NCI-H2196 treated with DMSO at 0.1 percent for 48 hours (cell line): ENCODE data around the gene SLC24A1.
"Not testable (repeated sequence)": the region's sequence is repeated elsewhere in the genome, so short reads cannot be mapped to it uniquely, and the experiment has no call there.

Source experiments
- DNase-seq: peaks from one replicate; lab custom pipeline; 2025; ENCODE audit not compliant: unreplicated experiment; lab: John Stamatoyannopoulos, UW

The SLC24A1 gene

DNA sequence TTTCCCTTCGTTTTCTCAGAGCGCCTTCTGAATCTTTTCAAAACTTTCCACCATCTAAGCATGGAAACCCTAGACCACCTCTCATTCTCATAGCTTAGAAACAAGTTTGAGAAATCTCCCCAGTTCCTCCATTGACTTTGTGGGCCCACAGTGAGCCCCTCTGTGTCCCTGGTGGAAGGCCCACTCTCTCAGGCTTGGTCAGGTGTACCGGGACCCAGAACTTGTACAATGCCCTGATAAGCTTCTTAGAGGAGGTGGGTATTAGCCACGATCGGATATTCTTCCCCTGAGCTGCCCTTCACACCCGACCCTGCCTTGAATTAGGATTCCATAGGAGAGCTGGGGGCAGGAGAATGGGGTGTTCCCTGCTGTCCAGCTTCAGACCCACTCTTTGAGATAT, at the start of gene SLC24A1:
Gene SLC24A1, plus strand, starts transcription at position 301 of the 400 bp plus-strand sequence. CDS start 2,143 bp downstream, outside the sequence.
- DNase-seq, result no peak

GRCh38 chr15:65571971-65572370, 49.8 kb upstream of the SLC24A1 start:
- DNase-seq, result no peak

DNA sequence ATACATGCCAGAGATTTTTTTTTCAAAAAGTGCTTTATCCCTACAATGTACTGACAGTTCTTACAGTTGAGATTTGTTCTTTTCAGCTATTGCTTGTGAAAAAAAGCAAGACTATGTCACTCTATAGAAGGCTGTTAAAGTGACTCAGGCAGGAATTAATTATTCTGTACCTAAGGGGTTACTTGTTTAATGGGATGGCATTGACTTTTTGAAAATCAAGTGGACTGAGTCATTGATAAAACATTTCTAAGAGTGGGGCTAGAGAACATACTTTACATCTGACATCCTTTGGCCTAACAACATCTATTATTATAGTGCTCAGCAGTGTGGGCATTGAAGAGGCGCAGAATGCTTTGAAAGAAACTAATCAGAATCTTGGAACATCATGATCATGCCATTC, 45.1 kb upstream of the SLC24A1 start:
- DNase-seq, result no peak

DNA sequence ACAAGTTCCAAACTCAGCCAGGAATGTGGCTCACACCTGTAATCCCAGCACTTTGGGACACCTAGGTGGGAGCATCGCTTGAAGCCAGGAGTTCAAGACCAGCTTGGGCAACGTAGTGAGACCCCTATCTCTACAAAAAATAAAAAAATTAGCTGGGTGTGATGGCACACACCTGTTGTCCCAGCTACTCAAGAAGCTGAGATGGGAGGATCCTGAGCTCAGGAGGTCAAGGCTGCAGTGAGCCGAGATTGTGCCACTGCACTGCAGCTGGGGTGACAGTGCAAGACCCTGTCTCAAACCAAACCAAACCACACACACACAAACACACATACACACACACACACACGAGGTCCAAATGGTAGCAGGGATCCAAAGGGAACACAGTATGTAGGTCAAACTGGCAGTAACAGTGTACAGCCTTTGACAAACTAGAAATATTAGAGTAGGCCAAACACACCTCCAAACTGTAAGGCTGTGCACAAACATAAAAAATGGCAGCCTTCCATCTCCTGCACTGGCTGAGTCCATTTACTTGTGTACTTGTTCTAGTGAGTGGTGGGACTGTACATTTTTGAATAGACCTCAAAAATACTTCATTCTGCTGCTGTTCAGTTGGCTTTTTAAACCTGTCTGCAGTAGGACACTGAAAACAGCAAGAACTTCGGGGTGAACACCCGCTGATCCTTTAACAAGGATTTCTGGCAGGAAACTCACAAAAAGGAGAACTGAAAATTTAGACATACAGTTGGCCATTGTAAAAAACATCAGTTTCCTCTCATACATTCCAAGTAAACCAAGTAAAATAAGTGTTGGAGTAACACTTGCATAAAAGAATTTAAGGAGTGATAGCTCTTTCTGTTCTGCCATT, 44.4 kb upstream of the SLC24A1 start:
- no peak for DNase-seq

DNA sequence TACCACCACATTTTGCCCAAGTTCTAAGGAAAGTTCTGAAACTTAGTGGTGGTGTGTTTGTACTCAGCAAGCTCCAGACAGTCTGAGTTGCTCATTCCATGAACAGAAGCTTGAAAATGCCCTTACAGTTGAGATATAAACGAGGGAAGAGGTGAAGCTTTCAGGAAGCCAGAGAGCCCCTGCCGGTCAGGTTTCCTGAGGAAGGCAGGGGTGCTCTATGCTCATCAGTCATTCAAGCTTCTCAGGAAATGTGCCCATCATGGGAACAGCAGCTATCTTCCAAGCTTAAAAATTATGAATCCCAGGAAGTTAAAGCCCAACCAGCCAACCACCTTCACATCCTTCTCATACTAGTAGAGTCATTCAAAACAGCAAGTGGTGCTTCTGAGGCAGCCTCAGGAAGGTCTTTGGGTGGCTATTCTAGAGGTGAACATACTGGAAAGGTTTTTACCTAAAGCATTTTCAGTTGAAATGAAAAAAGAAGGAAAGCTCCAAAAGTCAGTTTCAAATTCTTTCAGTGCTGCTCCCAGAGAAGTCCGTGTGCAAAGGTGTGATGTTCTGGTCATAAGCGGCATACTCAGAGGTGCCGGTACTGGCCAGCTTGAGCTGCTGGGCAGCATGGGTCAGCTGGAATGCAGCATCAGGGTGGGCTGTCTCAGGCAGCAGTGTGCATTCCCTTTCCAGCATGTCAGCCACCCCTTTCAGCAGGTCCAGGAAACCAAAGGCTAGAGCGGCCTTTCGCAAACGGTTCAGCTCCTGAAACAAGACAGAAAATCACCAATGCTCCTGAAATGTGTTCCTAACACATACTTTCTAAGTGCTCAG, 42.6 kb upstream of the SLC24A1 start:
- DNase-seq, result no peak

DNA sequence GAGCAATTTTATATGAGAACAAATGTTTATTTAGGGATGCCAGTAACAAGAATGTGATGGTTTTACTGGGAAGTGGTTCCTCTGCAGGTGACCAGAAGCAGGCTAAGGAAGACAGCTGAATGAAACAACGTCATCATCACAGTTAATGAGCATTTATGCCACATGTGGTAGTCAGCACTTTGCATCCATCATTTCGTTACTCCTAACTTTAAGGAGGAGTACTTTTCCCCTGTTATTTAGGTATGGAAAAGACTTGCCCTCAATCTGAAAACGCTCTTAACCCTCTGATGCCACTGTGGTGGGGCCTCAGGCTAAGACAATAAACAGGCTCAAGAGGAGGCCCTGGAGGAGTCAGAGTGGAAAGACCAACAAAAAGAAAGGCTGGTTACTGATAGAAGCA, 42.0 kb upstream of the SLC24A1 start:
- DNase-seq, result no peak

GRCh38 chr15:65580287-65580686, 41.5 kb upstream of the SLC24A1 start:
- DNase-seq, result no peak

DNA sequence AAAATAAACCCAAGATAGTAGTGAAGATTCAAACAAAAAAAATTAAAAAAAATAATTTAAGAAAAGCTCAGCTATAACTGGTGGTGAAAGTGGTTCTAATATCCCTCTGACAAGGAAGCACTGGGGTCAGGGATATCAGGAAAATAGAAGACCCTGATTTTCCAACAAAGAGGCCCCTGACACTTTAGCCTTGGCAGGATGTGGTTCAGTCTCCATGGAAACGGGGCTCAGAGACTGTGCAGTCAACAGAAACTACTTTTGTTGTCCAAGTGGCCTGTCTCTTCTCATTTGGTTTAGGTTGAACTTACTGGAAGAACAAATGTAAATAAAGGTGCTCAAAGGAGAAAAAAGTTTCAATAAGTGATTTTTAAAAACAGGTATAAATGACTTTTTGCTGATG, 38.0 kb upstream of the SLC24A1 start:
- no peak for DNase-seq

DNA sequence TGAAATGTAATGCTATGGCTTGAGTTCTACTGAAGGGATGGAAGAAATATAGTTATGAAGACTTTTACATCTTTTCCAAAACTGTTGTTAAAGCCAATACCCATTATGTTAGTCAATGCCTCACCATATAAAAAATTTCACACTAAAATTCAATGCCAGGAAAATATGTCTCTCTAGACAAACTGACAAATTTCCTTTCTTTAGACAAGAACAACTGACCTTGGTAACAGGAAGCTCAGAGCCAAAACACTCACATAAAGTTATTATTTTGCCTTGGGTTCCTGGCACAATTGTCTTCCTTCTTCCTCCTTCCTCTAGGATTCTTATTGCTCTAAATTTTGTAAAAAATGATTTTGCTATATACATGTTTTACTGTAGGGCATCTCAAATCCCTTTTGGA, 37.5 kb upstream of the SLC24A1 start:
- no peak for DNase-seq

DNA sequence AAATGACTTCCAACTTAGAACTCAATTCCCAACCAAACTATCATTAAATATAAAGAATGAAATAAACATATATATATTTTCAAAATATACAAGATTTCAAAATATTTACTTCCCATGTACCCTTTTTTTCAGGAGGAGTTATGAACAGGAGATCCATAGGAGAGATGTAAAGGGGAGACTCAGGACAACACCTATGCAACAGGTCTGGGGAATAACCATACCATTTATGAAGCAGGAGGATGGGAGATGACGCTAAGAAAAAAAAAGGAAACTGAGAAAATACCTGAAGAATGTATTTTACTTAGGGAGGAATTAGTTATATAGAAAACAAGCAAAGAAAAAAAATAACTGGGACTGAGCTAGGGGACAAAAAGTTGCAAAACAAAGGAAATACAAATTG, 34.6 kb upstream of the SLC24A1 start:
- no peak for DNase-seq

- DNase-seq, result no peak
Measured at GRCh38 chr15:65595960-65596359, 25.8 kb upstream of the SLC24A1 start.

GRCh38 chr15:65598468-65598867, 23.3 kb upstream of the SLC24A1 start:
- no peak for DNase-seq

GRCh38 chr15:65599677-65600076, 22.1 kb upstream of the SLC24A1 start:
- no peak for DNase-seq

- DNase-seq, result no peak
Measured at GRCh38 chr15:65603134-65603533, 18.6 kb upstream of the SLC24A1 start.

DNA sequence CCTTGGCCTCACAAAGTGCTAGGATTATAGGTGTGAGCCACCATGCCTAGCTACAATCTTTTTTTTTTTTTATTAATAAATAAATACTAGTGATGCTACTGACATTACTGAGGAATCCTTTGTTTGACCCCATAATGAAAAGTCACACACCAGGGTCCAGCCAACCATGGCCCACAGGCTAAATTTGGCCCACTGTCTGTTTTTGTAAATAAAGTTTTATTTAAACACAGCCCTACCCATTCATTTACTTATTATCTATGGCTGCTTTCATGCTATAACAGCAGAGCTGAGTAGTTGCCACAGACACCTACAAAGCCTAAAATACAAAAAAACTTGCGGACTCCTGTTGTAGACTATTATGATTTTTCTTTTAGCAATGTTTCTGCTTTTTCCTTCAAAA, 18.2 kb upstream of the SLC24A1 start:
- no peak for DNase-seq

- DNase-seq, result peak; percentile 90
Measured at GRCh38 chr15:65610871-65611718, 10.6 kb upstream of the SLC24A1 start, which contains the start of gene INTS14. Gene INTS14, minus strand, starts transcription at chr15:65611131. Its CDS starts 3,751 bp downstream, at chr15:65607380.

GRCh38 chr15:65611888-65612615, 9.7 kb upstream of the SLC24A1 start:
- DNase-seq, result no peak

DNA sequence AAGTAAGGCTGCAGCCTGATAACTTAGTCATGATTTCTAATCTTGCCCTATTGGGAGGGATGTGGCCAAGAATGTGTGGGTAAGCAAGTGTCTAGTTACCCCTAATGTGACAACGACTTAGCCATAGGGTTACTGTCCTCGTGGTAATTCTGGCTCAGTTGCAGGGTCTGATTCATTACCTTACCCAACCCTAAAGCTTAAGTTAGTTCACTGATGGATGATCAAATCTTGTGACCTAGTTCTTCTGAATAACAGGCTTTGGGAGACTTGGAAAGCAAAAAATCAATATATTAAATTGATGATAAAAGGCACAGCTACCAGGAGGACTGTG, 9.2 kb upstream of the SLC24A1 start:
- DNase-seq, result no peak

DNA sequence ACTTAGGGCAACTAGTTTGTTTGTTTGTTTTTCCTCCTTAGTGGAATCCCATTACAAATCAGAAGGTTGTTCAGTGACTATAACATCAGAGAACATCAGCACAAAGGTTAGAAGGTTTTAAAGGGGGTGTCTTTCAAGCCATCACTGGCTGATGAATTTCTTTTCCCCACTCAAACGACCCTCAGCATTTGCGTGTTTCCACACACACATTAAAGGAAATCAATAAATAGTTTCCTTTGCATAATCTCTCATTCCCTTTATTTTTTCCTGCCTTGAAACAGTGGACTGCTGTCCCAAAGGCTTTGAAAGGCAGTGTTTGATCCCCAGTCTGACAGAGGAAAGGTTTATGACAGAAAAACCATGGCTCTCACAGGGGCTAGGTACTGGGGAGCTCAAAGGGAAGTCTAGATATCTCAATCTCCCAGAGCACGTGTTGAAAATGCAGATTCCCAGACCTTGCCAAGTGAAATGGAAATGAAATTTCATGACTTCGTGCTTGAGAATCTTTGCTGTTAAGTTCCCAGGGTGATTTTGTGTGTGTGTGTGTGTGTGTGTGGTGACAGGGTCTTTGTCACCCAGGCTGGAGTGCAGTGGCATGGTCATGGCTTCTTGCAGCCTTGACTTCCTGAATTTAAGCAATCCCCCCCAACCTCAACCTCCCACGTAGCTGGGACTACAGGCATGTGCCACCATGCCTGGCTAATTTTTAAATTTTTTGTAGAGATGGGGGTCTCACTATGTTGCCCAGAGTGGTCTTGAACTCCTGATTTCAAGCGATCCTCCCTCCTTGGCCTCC, 8.6 kb upstream of the SLC24A1 start:
- DNase-seq, result no peak

- DNase-seq, result not testable (repeated sequence)
Measured at GRCh38 chr15:65615887-65616286, 5.9 kb upstream of the SLC24A1 start.
